H1 (cell line): ENCODE data around the gene LDLRAD3. TPM values are rescaled to one million over a fixed set of nuclear protein-coding genes. Genes with fewer than 3 reads are reported as not detected.

ENCODE experiments used
- CREB1 ChIP-seq: IDR thresholded peaks from 2 replicates; pipeline ENCODE4 v1.6.1; 2012; ENCODE audit warnings: inconsistent platforms
- CTBP2 ChIP-seq: IDR thresholded peaks from 2 replicates; pipeline ENCODE4 v1.7.0; 2011; ENCODE audit warnings: borderline replicate concordance, mild to moderate bottlenecking, moderate library complexity, mixed read lengths, low read length; ENCODE audit not compliant: insufficient read depth, insufficient read length
- HDAC2 ChIP-seq, 2 experiments: fragments of 300-600 bp in 1 of 2; sonication (generic) in 1 of 2; IDR thresholded peaks; 2 replicates each; pipeline ENCODE4 v1.6.1; 2011 to 2012; ENCODE audit warnings: low read depth in 2 of 2, low read length in 2 of 2, mild to moderate bottlenecking in 2 of 2, moderate library complexity in 2 of 2, borderline replicate concordance in 1 of 2, inconsistent platforms in 1 of 2
- JUND ChIP-seq: IDR thresholded peaks from 2 replicates; pipeline ENCODE4 v1.6.1; 2011; ENCODE audit warnings: mild to moderate bottlenecking, improper control_type of control experiment, low read length
- KDM4A ChIP-seq: IDR thresholded peaks from one replicate; pipeline ENCODE4 v1.7.1; 2012; ENCODE audit warnings: low read depth, mild to moderate bottlenecking, moderate library complexity, low read length, inconsistent platforms; ENCODE audit not compliant: severe bottlenecking
- polyA plus RNA-seq, 7 experiments: library from polyadenylated mRNA; depleted of rRNA in 3 of 7; stranded (reverse) in 5 of 7; unstranded in 2 of 7; fragments of >200 nt in 5 of 7; fragments of 200-250 nt in 2 of 7; gene quantifications; 1 replicate in 5 of 7; 2 replicates in 1 of 7; 4 replicates in 1 of 7; pipeline versions ENCODE4 v1.2.1 to v1.2.3, GENCODE V29; 2011 to 2013; ENCODE audit warnings: missing spikeins in 2 of 7, mixed read lengths in 2 of 7
- total RNA-seq: library from RNA; stranded (reverse); fragmentation: NEBNext Ultra II Directional; extraction: Animal tissue kit (Norgen Biotek cat#: 25700); gene quantifications from 2 replicates; pipeline ENCODE4 v1.2.1, GENCODE V29; 2021

Gene LDLRAD3
- total and polyA plus RNA-seq, 2 of the 8 experiments (the other 6 are each of a cell fraction or from before 2014, with no cell fraction given) = 18.6 to 22.8 TPM

GRCh38 chr11:36196411-36196998, 252.6 kb downstream of the LDLRAD3 start (continued):
- TF ChIP-seq HDAC2 (IDR thresholded peaks at IDR 0.05; ENCODE audit: borderline replicate concordance in 1 of 2, low read depth in 2 of 2, low read length in 2 of 2) (no peak), CTBP2 (no peak), CREB1 (no peak), JUND (no peak), KDM4A (no peak)
